Smooth muscle cell (in vitro differentiated cells): ENCODE measurements around the gene TESK1. TPM values are rescaled to one million over a fixed set of nuclear protein-coding genes. Genes with fewer than 3 reads are reported as not detected.
A peak's percentile ranks its signal among the peaks of the same experiment; 100 is the strongest.

Experiments
- DNase-seq: peaks from one replicate; lab custom pipeline; 2025; ENCODE audit not compliant: unreplicated experiment; lab: John Stamatoyannopoulos, UW
- H2AFZ ChIP-seq: fragments of 200-600 bp; sonication (generic); 2 replicates; pipeline ENCODE4 v1.6.0; 2016; ENCODE audit warnings: antibody characterized with exemption, low read depth, mild to moderate bottlenecking
- H3F3A ChIP-seq: fragments of 200-600 bp; sonication (generic); 2 replicates; pipeline ENCODE4 v1.6.0; 2017; ENCODE audit warnings: antibody characterized with exemption, low read depth
- H3K27ac ChIP-seq: fragments of 200-600 bp; sonication (generic); 2 replicates; pipeline ENCODE4 v1.5.1; 2016; ENCODE audit warnings: low read depth, mild to moderate bottlenecking
- H3K27me3 ChIP-seq: fragments of 200-600 bp; sonication (generic); 2 replicates; pipeline ENCODE4 v1.6.1; 2016; ENCODE audit warnings: low read depth, mild to moderate bottlenecking
- H3K36me3 ChIP-seq: fragments of 200-600 bp; sonication (generic); 2 replicates; pipeline ENCODE4 v1.5.1; 2016; ENCODE audit warnings: low read depth
- H3K4me1 ChIP-seq: fragments of 200-600 bp; sonication (generic); 2 replicates; pipeline ENCODE4 v1.5.1; 2016; ENCODE audit warnings: low read depth
- H3K4me2 ChIP-seq: fragments of 200-600 bp; sonication (generic); 2 replicates; pipeline ENCODE4 v1.6.0; 2016; ENCODE audit warnings: mild to moderate bottlenecking
- H3K4me3 ChIP-seq: fragments of 200-600 bp; sonication (generic); 2 replicates; pipeline ENCODE4 v1.5.1; 2016; ENCODE audit warnings: mild to moderate bottlenecking
- H3K79me2 ChIP-seq: fragments of 200-600 bp; sonication (generic); 2 replicates; pipeline ENCODE4 v1.6.0; 2016; ENCODE audit warnings: low read depth, mild to moderate bottlenecking
- H3K9ac ChIP-seq: fragments of 200-600 bp; sonication (generic); 2 replicates; pipeline ENCODE4 v1.6.0; 2016; ENCODE audit warnings: low read depth
- H3K9me3 ChIP-seq: fragments of 200-600 bp; sonication (generic); replicated peaks from 2 replicates; pipeline ENCODE4 v1.5.1; 2016; ENCODE audit warnings: low read depth
- H4K20me1 ChIP-seq: fragments of 200-600 bp; sonication (generic); 2 replicates; pipeline ENCODE4 v1.6.0; 2016; ENCODE audit warnings: low read depth
- WGBS: methylation state at CpG from one replicate; pipeline ENCODE4 v1.1.7; 2016; ENCODE audit warnings: low lambda C conversion rate; 5-methylcytosine and 5-hydroxymethylcytosine counted together
- polyA plus RNA-seq: library from polyadenylated mRNA; unstranded; fragments of >200 nt; fragmentation: Nextera tagmentation; extraction: Ambion mirVana; gene quantifications from 2 replicates; pipeline ENCODE4 v1.2.1, GENCODE V29; 2016
- total RNA-seq: library from RNA; depleted of rRNA; stranded (reverse); fragments of >200 nt; gene quantifications from 2 replicates; pipeline ENCODE4 v1.2.3, GENCODE V29; 2014
- TF ChIP-seq, protein P1 (sequence below): fragments of 200-600 bp; sonication (generic); IDR thresholded peaks from 2 replicates; pipeline ENCODE4 v1.5.1; 2017; ENCODE audit warnings: borderline replicate concordance, mild to moderate bottlenecking, antibody characterized with exemption; ENCODE audit not compliant: insufficient read depth, poor library complexity, severe bottlenecking

The TESK1 gene
- total and polyA plus RNA-seq, 2 experiments from 2014 or later = 14.2 to 19.4 TPM

DNA sequence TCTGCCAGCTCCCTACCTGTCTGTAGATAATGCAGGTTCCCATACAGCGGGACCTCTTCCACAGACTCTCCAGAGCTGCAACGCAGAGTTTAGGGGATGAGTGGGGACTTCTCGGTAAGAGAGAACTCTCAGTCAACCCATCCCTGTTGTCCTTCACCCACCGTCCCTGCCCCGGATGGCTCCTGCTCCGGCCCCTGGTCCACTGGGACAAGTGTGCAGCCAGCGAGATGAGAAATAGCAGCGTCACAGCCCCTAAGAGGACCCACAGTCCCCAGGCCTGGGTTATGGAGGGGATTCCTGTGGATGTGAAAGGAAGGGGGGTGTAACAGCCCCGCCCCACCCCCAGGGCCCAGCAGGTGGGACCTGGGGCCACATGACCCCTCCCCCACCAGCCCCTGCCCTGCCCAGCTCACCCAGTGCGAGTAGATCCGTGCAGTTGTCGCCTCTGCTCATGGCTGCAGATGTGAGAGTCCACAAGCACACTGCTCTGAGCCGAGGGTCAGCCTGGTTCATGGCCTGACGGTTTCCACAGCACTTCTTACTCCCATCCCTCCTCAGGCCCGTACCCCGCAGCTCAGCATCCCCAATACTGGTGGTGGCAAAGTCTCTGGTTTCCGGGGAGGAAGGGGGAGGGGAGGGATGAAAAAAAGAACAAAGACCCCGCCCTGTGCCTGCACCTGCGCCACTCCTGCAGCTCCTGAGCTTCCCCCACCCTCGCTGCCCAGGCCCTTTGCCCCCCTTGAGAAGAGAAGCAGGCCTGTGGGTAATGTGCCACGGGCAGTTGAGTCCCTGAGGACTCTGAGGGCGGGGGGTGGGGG, 45.5 kb downstream of the TESK1 start, which contains the start of gene SIT1:
SIT1 (minus strand) TSS at position 591 of the 818 bp plus-strand sequence; CDS start at position 513, 78 bp downstream.
- TF ChIP-seq, protein P1, sequence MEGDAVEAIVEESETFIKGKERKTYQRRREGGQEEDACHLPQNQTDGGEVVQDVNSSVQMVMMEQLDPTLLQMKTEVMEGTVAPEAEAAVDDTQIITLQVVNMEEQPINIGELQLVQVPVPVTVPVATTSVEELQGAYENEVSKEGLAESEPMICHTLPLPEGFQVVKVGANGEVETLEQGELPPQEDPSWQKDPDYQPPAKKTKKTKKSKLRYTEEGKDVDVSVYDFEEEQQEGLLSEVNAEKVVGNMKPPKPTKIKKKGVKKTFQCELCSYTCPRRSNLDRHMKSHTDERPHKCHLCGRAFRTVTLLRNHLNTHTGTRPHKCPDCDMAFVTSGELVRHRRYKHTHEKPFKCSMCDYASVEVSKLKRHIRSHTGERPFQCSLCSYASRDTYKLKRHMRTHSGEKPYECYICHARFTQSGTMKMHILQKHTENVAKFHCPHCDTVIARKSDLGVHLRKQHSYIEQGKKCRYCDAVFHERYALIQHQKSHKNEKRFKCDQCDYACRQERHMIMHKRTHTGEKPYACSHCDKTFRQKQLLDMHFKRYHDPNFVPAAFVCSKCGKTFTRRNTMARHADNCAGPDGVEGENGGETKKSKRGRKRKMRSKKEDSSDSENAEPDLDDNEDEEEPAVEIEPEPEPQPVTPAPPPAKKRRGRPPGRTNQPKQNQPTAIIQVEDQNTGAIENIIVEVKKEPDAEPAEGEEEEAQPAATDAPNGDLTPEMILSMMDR = no peak
- 81% methylated on average over 20 of the region's 22 CpGs for WGBS
- Histone ChIP-seq H3K9me3 (no peaks in the 10 kb centered on the region), H3K79me2 (no peaks in the 10 kb centered on the region), H3K27me3 (no peaks in the 10 kb centered on the region), H3K4me3 (no peak within 1 kb of the TSS), H3K36me3 (no peaks in the 10 kb centered on the region), H3K4me2 (no peak within 1 kb of the TSS), H4K20me1 (no peaks in the 10 kb centered on the region), H3F3A (no peaks in the 10 kb centered on the region), H3K27ac (no peak within 1 kb of the TSS), H2AFZ (no peak within 1 kb of the TSS), H3K4me1 (peaks cover 3% of the 10 kb centered on the region), H3K9ac (no peak within 1 kb of the TSS)
- no peak for DNase-seq

DNA sequence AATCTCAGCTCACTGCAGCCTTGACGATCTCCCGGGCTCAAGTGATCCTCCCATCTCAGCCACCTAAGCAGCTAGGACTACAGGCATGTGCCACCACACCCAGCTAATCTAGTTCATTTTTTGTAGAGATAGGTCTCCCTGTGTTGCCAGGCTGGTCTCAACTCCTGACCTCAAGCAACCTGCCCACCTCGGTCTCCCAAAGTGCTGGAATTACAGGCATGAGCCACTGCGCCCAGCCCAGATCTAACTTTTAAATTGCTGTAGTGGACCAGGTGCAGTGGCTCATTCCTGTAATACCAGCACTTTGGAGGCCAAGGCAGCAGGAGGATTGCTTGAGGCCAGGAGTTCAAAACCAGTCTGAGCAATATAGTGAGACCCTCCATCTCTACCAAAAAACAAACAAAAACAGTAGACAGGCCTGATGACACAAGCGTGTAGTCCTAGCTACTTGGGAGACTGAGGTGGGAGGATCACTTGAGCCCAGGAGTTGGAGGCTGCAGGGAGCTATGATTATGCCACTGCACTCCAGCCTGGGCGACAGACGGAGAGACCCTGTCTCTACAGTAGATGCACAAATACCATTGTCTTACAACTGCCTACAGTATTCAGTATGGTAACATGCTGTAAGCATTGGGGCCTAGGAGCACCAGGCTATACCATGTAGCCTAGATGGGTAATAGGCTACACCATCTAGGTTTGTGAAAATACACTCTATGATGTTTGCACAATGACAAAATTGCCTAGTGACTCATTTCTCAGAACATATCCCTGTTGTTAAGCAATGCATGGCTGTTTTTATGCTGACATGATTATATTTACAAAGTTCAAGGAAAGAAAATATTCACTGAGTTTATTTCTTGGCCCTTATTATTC, 47.1 kb downstream of the TESK1 start:
- H3K79me2 ChIP-seq = no peaks in the 10 kb centered on the region
- H3K9me3 ChIP-seq = no peaks in the 10 kb centered on the region
- H3K4me2 ChIP-seq = no peak overlapping the region
- H3K27me3 ChIP-seq = no peaks in the 10 kb centered on the region
- H3K4me3 ChIP-seq = no peak overlapping the region
- no peak overlapping the region for H2AFZ ChIP-seq
- 89% methylated on average over 7 of the region's 7 CpGs for WGBS
- TF ChIP-seq, protein P1 = no peak
- H3K27ac ChIP-seq = no peak overlapping the region
- H3K9ac ChIP-seq = no peak overlapping the region
- DNase-seq = no peak
- no peaks in the 10 kb centered on the region for H3F3A ChIP-seq
- H3K4me1 ChIP-seq = no peaks in the 10 kb centered on the region
- H3K36me3 ChIP-seq = no peaks in the 10 kb centered on the region
- no peaks in the 10 kb centered on the region for H4K20me1 ChIP-seq

DNA sequence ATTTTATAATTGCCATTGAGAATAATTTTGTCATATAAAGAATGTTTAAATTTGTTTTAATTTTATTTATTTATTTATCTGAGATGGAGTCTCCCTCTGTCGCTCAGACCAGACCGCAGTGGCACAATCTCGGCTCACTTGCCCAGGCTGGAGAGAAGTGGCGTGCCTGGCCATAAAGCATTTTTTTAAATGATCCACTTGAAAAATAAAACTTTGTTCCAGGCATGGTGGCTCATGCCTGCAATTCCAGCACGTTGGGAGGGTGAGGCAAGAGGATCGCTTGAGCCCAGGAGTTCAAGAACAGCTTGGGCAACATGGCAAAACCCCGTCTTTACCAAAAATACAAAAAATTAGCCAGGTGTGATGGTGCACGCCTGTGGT, 47.8 kb downstream of the TESK1 start:
- no peak overlapping the region for H3K4me2 ChIP-seq
- H3K4me1 ChIP-seq = no peaks in the 10 kb centered on the region
- no peak overlapping the region for H2AFZ ChIP-seq
- H3K27ac ChIP-seq = peak overlapping the region; percentile 30
- no peaks in the 10 kb centered on the region for H3K27me3 ChIP-seq
- no peak overlapping the region for H3K4me3 ChIP-seq
- H3F3A ChIP-seq = no peaks in the 10 kb centered on the region
- no peak for DNase-seq
- no peaks in the 10 kb centered on the region for H3K9me3 ChIP-seq
- TF ChIP-seq, protein P1 = no peak
- H3K36me3 ChIP-seq = no peaks in the 10 kb centered on the region
- no peaks in the 10 kb centered on the region for H3K79me2 ChIP-seq
- H3K9ac ChIP-seq = no peak overlapping the region
- H4K20me1 ChIP-seq = no peaks in the 10 kb centered on the region
- WGBS = 86% methylated on average over 8 of the region's 8 CpGs
